Stomach (tissue), 9 donors: Measurements from ENCODE around the gene RNF13. TPM values are rescaled to one million over a fixed set of nuclear protein-coding genes. Genes with fewer than 3 reads are reported as not detected.

Experiments used
- DNase-seq, 2 donors: peaks; one replicate each; pipeline versions ENCODE4 v3.0.0 to v3.0.0-alpha.2; 2013 to 2019
- H3K27ac ChIP-seq, 5 donors: fragments of 200-600 bp in 4 of 5; sonication (generic) in 4 of 5; one replicate each; pipeline ENCODE4 v1.5.1; 2013 to 2019; ENCODE audit warnings: mild to moderate bottlenecking in 1 of 5, moderate library complexity in 1 of 5
- H3K27me3 ChIP-seq, 3 donors: fragments of 200-600 bp; sonication (generic); one replicate each; pipeline ENCODE4 v1.5.1; 2017 to 2019; ENCODE audit warnings: mixed run types in 1 of 3
- H3K36me3 ChIP-seq, 4 donors: fragments of 200-600 bp; sonication (generic); 1 replicate in 3 of 4; 2 replicates in 1 of 4; pipeline ENCODE4 v1.5.1; 2016 to 2019
- H3K4me1 ChIP-seq, 4 donors: fragments of 200-600 bp; sonication (generic); one replicate each; pipeline ENCODE4 v1.5.1; 2016 to 2019
- H3K4me3 ChIP-seq, 4 donors: fragments of 200-600 bp; sonication (generic) in 3 of 4; one replicate each; pipeline ENCODE4 v1.5.1; 2016 to 2019; ENCODE audit warnings: mild to moderate bottlenecking in 1 of 4
- H3K9me3 ChIP-seq, 4 donors: fragments of 200-600 bp; sonication (generic); one replicate each; pipeline ENCODE4 v1.5.1; 2016 to 2019
- CTCF ChIP-seq, 7 experiments: fragments of 450-650 bp in 4 of 7; fragments of 200-600 bp in 3 of 7; sonication (generic) in 3 of 7; IDR thresholded peaks; one replicate each; pipeline ENCODE4 v1.5.1; 2016 to 2019; ENCODE audit warnings: antibody characterized with exemption in 7 of 7, control low read depth in 2 of 7, mild to moderate bottlenecking in 1 of 7
- EP300 ChIP-seq: sonication (generic); formaldehyde crosslinking; IDR thresholded peaks from one replicate; pipeline ENCODE4 v1.6.1; 2017; ENCODE audit warnings: antibody characterized with exemption
- POLR2A ChIP-seq, 4 donors: fragments of 450-650 bp; IDR thresholded peaks; one replicate each; pipeline ENCODE4 v1.6.1; 2016; ENCODE audit warnings: antibody characterized with exemption in 4 of 4, control low read depth in 2 of 4, mild to moderate bottlenecking in 1 of 4, moderate library complexity in 1 of 4
- POLR2AphosphoS5 ChIP-seq, 3 donors: sonication (generic); formaldehyde crosslinking; IDR thresholded peaks; one replicate each; pipeline ENCODE4 v1.6.1; 2016; ENCODE audit warnings: antibody characterized with exemption in 3 of 3
- WGBS, 5 donors: extraction: QIAGEN DNeasy Blood & Tissue Kit in 3 of 5; methylation state at CpG; one replicate each; pipeline versions ENCODE4 v1.1.5 to v1.1.7; 2013 to 2018; 5-methylcytosine and 5-hydroxymethylcytosine counted together
- intact Hi-C: fragments of 100-400 bp; cut with DNase I; formaldehyde crosslinking; loops from one replicate; pipeline ENCODE4 v1.15.1; 2023; ENCODE audit warnings: low total_unique reads
- polyA plus RNA-seq, 3 donors: library from polyadenylated mRNA; stranded (reverse); fragments of 200-250 nt; gene quantifications; one replicate each; pipeline ENCODE4 v1.2.3, GENCODE V29; 2013
- total RNA-seq, 5 donors: library from RNA; depleted of rRNA; stranded (reverse); fragments of >200 nt; gene quantifications; one replicate each; pipeline versions ENCODE4 v1.1.0 to v1.2.3, GENCODE V29; 2014 to 2016
- donor health status: healthy with polysubstance abuse.
- donor health status: Bipolar disorder and iron deficiency.
- donor health status: healthy.

RNF13 gene
- total and polyA plus RNA-seq, 8 donors, result 6.7 to 130 (median 31.3) TPM

DNA sequence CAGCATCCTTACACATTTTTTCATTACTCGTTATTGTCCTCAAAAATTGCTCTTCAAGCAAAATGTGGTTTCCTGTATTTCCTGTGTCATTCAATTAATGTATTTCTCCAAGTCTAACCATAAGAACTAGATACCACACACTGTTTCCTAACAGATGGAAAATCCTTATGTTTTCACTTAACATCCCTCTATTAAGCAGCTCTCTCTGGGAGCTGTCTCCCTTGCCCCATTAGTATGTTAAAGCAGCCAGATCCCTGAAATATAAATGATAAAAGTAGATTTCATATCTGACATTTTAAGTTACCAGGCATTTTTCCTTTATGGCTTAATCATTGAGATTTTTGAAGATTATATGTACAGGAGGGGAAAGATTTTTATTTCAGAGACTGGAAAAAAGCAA lies 141.8 kb downstream of the RNF13 start:
- TF ChIP-seq POLR2AphosphoS5 (IDR thresholded peaks at IDR 0.05), result no peak
- no peak for TF ChIP-seq EP300
- no peak for TF ChIP-seq POLR2A (IDR thresholded peaks at IDR 0.05)
- no peak for TF ChIP-seq CTCF (IDR thresholded peaks at IDR 0.05)
- no peak for DNase-seq
- H3K27ac ChIP-seq, result no peak overlapping the region
- peaks cover 0 to 16% (median under 1%) of the 10 kb centered on the region in 4 donors for H3K36me3 ChIP-seq
- H3K4me1 ChIP-seq, result peaks cover 0 to 21% (median 6%) of the 10 kb centered on the region in 4 donors
- 42 to 71% (median 61%) methylated on average over 1 of the region's 1 CpG for WGBS, 5 donors
- H3K27me3 ChIP-seq, result no peaks in the 10 kb centered on the region
- H3K4me3 ChIP-seq, result no peak overlapping the region
- H3K9me3 ChIP-seq, result no peaks in the 10 kb centered on the region
- intact Hi-C loops, result no loop called here

DNA sequence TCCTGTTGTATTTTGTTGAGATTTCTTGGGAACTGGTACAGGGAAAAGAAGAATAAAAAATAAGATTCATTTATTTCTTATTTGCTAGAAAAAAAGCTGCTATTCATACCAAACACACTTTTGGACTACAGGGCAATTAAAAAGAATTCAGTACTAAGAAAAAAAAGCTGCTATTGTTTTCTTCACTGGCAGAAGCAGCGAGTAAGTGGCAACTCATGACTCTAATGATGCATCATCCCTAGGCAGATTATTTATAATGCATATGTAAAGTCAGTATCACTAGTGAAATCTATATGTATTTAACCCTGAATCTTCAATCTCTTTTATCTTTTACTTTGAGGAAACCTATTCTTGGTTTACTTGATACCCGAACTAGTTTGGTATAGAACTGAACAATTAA lies 142.4 kb downstream of the RNF13 start:
- WGBS, 5 donors, result 83 to 93% (median 88%) methylated on average over 2 of the region's 2 CpGs
- TF ChIP-seq POLR2AphosphoS5 (IDR thresholded peaks at IDR 0.05) (no peak), CTCF (IDR thresholded peaks at IDR 0.05) (no peak), EP300 (no peak)
- H3K27me3 ChIP-seq, result no peaks in the 10 kb centered on the region
- no peak overlapping the region for H3K27ac ChIP-seq
- H3K4me3 ChIP-seq, result no peak overlapping the region
- intact Hi-C loops, result no loop called here
- H3K9me3 ChIP-seq, result no peaks in the 10 kb centered on the region
- peaks cover 0 to 21% (median 6%) of the 10 kb centered on the region in 4 donors for H3K4me1 ChIP-seq
- H3K36me3 ChIP-seq, result peaks cover 0 to 22% (median 3%) of the 10 kb centered on the region in 4 donors
- DNase-seq, result no peak

- intact Hi-C loops, result no loop called here
- H3K27ac ChIP-seq, result no peak overlapping the region
- no peak for TF ChIP-seq POLR2A (IDR thresholded peaks at IDR 0.05)
- TF ChIP-seq POLR2AphosphoS5 (IDR thresholded peaks at IDR 0.05), result no peak
- no peak for TF ChIP-seq CTCF (IDR thresholded peaks at IDR 0.05)
- TF ChIP-seq EP300, result no peak
- H3K36me3 ChIP-seq, result peaks cover 0 to 15% (median 6%) of the 10 kb centered on the region in 4 donors
- DNase-seq, result no peak
- H3K27me3 ChIP-seq, result no peaks in the 10 kb centered on the region
- H3K4me3 ChIP-seq, result no peak overlapping the region
- WGBS, 5 donors, result 94 to 98% (median 95%) methylated on average over 3 of the region's 3 CpGs
- peaks cover 0 to 11% (median 4%) of the 10 kb centered on the region in 4 donors for H3K4me1 ChIP-seq
- no peaks in the 10 kb centered on the region for H3K9me3 ChIP-seq
These were observed 144.5 kb downstream of the RNF13 start for GRCh38 chr3:149957361-149958125.

GRCh38 chr3:149958171-149958796 lies 145.3 kb downstream of the RNF13 start:
- Histone ChIP-seq H3K36me3 (peaks cover 0 to 15% (median 7%) of the 10 kb centered on the region in 4 donors), H3K9me3 (no peaks in the 10 kb centered on the region), H3K27ac (no peak overlapping the region), H3K4me1 (peaks cover 0 to 11% (median 4%) of the 10 kb centered on the region in 4 donors), H3K27me3 (no peaks in the 10 kb centered on the region), H3K4me3 (no peak overlapping the region)
- intact Hi-C loops, result no loop called here
- TF ChIP-seq POLR2AphosphoS5 (IDR thresholded peaks at IDR 0.05) (no peak), POLR2A (IDR thresholded peaks at IDR 0.05) (no peak), EP300 (no peak), CTCF (IDR thresholded peaks at IDR 0.05) (no peak)
- 72 to 88% (median 85%) methylated on average over 3 of the region's 3 CpGs for WGBS, 5 donors
- DNase-seq, result no peak
